Mesenchymal stem cell (in vitro differentiated cells and primary cell): Measurements from ENCODE around the gene ELOVL6.
A peak's percentile ranks its signal among the peaks of the same experiment; 100 is the strongest.

Experiments used
- DNase-seq: peaks from one replicate; pipeline ENCODE4 v3.0.0-alpha.2; 2013
- H2AFZ ChIP-seq: one replicate; pipeline ENCODE4 v1.6.1; 2013; ENCODE audit warnings: low read depth, mild to moderate bottlenecking, control low read depth, inconsistent platforms, low read length, moderate library complexity
- H2AK5ac ChIP-seq: 2 replicates; pipeline ENCODE4 v1.6.1; 2013; ENCODE audit warnings: low read length, moderate library complexity, mild to moderate bottlenecking, inconsistent platforms; ENCODE audit not compliant: severe bottlenecking
- H2BK120ac ChIP-seq: one replicate; pipeline ENCODE4 v1.6.1; 2013; ENCODE audit warnings: low read depth, mild to moderate bottlenecking, inconsistent platforms, low read length, moderate library complexity
- H2BK12ac ChIP-seq, 2 experiments: one replicate each; pipeline ENCODE4 v1.6.1; 2013; ENCODE audit warnings: inconsistent platforms in 2 of 2, low read length in 2 of 2, mild to moderate bottlenecking in 2 of 2, moderate library complexity in 2 of 2, control low read depth in 1 of 2
- H2BK15ac ChIP-seq: one replicate; pipeline ENCODE4 v1.6.1; 2013; ENCODE audit warnings: mild to moderate bottlenecking, low read depth, inconsistent platforms; ENCODE audit not compliant: poor library complexity, severe bottlenecking
- H2BK5ac ChIP-seq: 2 replicates; pipeline ENCODE4 v1.6.1; 2013; ENCODE audit warnings: low read depth, mild to moderate bottlenecking, low read length, control low read depth, inconsistent platforms; ENCODE audit not compliant: poor library complexity, severe bottlenecking
- H3K14ac ChIP-seq, 2 experiments: one replicate each; pipeline ENCODE4 v1.6.1; 2013; ENCODE audit warnings: inconsistent platforms in 2 of 2, low read length in 2 of 2, control low read depth in 1 of 2, mild to moderate bottlenecking in 1 of 2, moderate library complexity in 1 of 2
- H3K18ac ChIP-seq, 2 experiments: one replicate each; pipeline ENCODE4 v1.6.1; 2013; ENCODE audit warnings: inconsistent platforms in 2 of 2, low read length in 2 of 2, control low read depth in 1 of 2, low read depth in 1 of 2, mild to moderate bottlenecking in 1 of 2
- H3K23ac ChIP-seq, 2 experiments: one replicate each; pipeline ENCODE4 v1.6.1; 2013; ENCODE audit warnings: inconsistent platforms in 2 of 2, low read length in 2 of 2, mild to moderate bottlenecking in 2 of 2, moderate library complexity in 2 of 2, control low read depth in 1 of 2
- H3K27ac ChIP-seq: 2 replicates; pipeline ENCODE4 v1.5.1; 2013; ENCODE audit warnings: mild to moderate bottlenecking, moderate library complexity, low read length, control low read depth, inconsistent platforms; ENCODE audit not compliant: poor library complexity, severe bottlenecking
- H3K27me3 ChIP-seq, 2 experiments: 2 replicates each; pipeline versions ENCODE4 v1.6.1 to v1.7.0; 2013; ENCODE audit warnings: low read length in 2 of 2, mild to moderate bottlenecking in 2 of 2, moderate library complexity in 2 of 2, control low read depth in 1 of 2, inconsistent platforms in 1 of 2; ENCODE audit not compliant: control insufficient read depth in 1 of 2, insufficient read depth in 1 of 2
- H3K36me3 ChIP-seq, 2 experiments: 2 replicates each; pipeline versions ENCODE4 v1.6.1 to v1.7.0; 2013; ENCODE audit warnings: low read length in 2 of 2, control low read depth in 1 of 2, inconsistent platforms in 1 of 2, low read depth in 1 of 2, mild to moderate bottlenecking in 1 of 2; ENCODE audit not compliant: insufficient read depth in 2 of 2, control insufficient read depth in 1 of 2
- H3K4ac ChIP-seq, 2 experiments: one replicate each; pipeline ENCODE4 v1.6.1; 2013; ENCODE audit warnings: inconsistent platforms in 2 of 2, low read length in 2 of 2, mild to moderate bottlenecking in 2 of 2, moderate library complexity in 2 of 2, control low read depth in 1 of 2, low read depth in 1 of 2
- H3K4me1 ChIP-seq: 2 replicates; pipeline ENCODE4 v1.6.1; 2013; ENCODE audit warnings: low read depth, low read length, control low read depth; ENCODE audit not compliant: control insufficient read depth, insufficient read depth
- H3K4me2 ChIP-seq: 2 replicates; pipeline ENCODE4 v1.6.1; 2013; ENCODE audit warnings: low read length, mild to moderate bottlenecking, inconsistent platforms; ENCODE audit not compliant: poor library complexity, severe bottlenecking
- H3K4me3 ChIP-seq, 2 experiments: 2 replicates each; pipeline versions ENCODE4 v1.5.1 to v1.7.0; 2013; ENCODE audit warnings: low read length in 2 of 2, mild to moderate bottlenecking in 2 of 2, control low read depth in 1 of 2, low read depth in 1 of 2; ENCODE audit not compliant: insufficient read depth in 1 of 2
- H3K79me1 ChIP-seq: replicated peaks from 2 replicates; pipeline ENCODE4 v1.6.1; 2013; ENCODE audit warnings: mild to moderate bottlenecking, control low read depth, low read length, inconsistent platforms; ENCODE audit not compliant: poor library complexity, severe bottlenecking
- H3K9ac ChIP-seq: 2 replicates; pipeline ENCODE4 v1.7.0; 2013; ENCODE audit warnings: mild to moderate bottlenecking, low read length, moderate library complexity
- H3K9me3 ChIP-seq: 2 replicates; pipeline ENCODE4 v1.7.0; 2013; ENCODE audit warnings: mild to moderate bottlenecking, low read length; ENCODE audit not compliant: control insufficient read depth
- H4K8ac ChIP-seq: one replicate; pipeline ENCODE4 v1.6.1; 2013; ENCODE audit warnings: inconsistent platforms, mild to moderate bottlenecking, low read length, moderate library complexity
- H4K91ac ChIP-seq: one replicate; pipeline ENCODE4 v1.6.1; 2013; ENCODE audit warnings: mild to moderate bottlenecking, low read length, inconsistent platforms
- WGBS: methylation state at CpG from one replicate; pipeline ENCODE4 v1.1.7; 2013; ENCODE audit warnings: mixed read lengths; 5-methylcytosine and 5-hydroxymethylcytosine counted together

Gene ELOVL6

DNA sequence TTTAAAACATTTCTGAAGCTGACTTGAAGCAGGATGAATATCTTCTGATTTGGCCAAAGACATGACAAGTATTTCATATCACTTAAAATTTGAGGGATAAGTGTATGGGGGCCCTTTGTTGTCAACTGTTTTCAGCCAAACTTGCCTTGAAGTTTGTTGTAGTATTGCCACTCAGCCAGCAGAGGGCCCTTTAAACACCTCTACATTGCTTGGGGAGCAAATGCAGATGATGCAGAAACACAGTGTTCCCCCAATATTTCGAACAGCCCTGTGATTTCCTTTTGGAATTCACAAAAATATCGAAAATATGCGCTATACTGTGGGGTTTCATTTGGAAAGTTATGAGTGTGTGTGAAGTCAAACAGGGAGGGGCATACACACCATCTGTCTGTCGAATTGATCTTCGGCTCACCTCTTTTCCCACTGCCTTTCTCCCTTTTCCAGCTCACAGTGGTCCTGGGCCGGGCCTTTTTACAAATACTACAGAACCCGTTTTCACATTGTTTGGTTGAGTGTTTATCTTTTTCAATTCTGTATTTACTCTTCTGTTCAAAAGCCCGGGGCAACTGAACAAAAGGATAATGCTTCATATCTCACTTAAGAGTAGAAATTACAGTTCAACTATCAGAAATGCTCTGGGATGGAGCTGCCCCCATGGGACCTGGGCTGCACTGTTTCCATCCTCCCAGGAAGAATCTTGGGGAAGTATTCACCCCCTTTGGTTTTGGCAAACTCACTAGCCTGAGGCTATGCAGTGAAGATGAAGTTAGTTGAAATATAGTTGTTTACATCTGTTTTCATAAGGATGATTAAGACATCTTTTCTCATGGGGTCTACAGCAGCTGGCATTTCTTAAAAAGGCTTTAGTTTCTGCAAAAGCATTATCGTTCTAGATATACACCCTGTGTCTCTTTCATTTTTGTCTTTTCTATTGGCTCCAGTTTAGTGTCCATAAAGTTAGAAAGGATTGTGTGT, 148.2 kb downstream of the ELOVL6 start:
- H3K9ac ChIP-seq, result no peak overlapping the region
- no peak overlapping the region for H2AK5ac ChIP-seq
- H4K8ac ChIP-seq, result no peak overlapping the region
- H2BK15ac ChIP-seq, result no peak overlapping the region
- H4K91ac ChIP-seq, result no peak overlapping the region
- no peak overlapping the region for H2BK5ac ChIP-seq
- H2AFZ ChIP-seq, result no peak overlapping the region
- H3K36me3 ChIP-seq, result peaks cover 3 to 6% of the 10 kb centered on the region in 2 experiments
- no peak overlapping the region for H3K27ac ChIP-seq
- no peak overlapping the region for H3K23ac ChIP-seq
- no peaks in the 10 kb centered on the region for H3K4me1 ChIP-seq
- no peak overlapping the region for H3K14ac ChIP-seq
- H3K4me3 ChIP-seq, result no peak overlapping the region
- H3K18ac ChIP-seq, result no peak overlapping the region
- peak; percentile 59 for DNase-seq
- 69% methylated on average over 5 of the region's 9 CpGs for WGBS
- H3K9me3 ChIP-seq, result no peaks in the 10 kb centered on the region
- H2BK120ac ChIP-seq, result no peak overlapping the region
- no peak overlapping the region for H3K4me2 ChIP-seq
- no peak overlapping the region for H3K4ac ChIP-seq
- no peaks in the 10 kb centered on the region for H3K27me3 ChIP-seq
- H3K79me1 ChIP-seq, result no peaks in the 10 kb centered on the region
- H2BK12ac ChIP-seq, result no peak overlapping the region

DNA sequence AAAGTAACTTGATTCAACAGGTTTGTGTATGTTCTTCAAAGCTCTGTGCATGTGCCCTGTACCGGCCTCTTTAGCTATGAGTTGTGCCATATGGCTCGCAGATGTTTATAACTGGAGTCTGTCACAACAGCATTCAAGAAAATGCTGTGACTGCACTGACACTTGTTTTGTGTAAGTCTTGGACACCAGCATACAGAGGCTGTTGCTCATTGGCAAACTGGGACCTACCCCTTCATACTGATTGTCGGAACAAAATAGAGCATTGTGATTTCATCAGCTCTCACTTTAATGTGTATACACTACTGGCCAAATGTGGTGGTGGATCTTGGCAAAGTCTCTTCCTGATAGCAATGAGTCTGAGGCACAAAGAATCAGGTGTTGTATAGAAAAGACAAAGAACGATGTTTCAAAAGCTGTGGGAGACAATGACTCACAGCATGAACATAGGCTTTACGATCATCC, 151.8 kb downstream of the ELOVL6 start:
- Histone ChIP-seq H2BK120ac (no peak overlapping the region), H3K27me3 (no peaks in the 10 kb centered on the region), H2BK5ac (no peak overlapping the region), H3K18ac (no peak overlapping the region), H2BK15ac (no peak overlapping the region), H3K79me1 (no peaks in the 10 kb centered on the region), H3K4me1 (peaks cover 10% of the 10 kb centered on the region), H3K9me3 (no peaks in the 10 kb centered on the region), H2AK5ac (no peak overlapping the region), H3K36me3 (peaks cover 3 to 6% of the 10 kb centered on the region in 2 experiments), H3K27ac (no peak overlapping the region), H3K9ac (no peak overlapping the region), H2BK12ac (no peak overlapping the region), H3K4ac (no peak overlapping the region), H2AFZ (no peak overlapping the region), H3K4me3 (no peak overlapping the region), H3K23ac (no peak overlapping the region), H4K8ac (no peak overlapping the region), H3K4me2 (no peak overlapping the region), H4K91ac (no peak overlapping the region), H3K14ac (no peak overlapping the region)
- DNase-seq, result peak; percentile 58
- WGBS, result 74% methylated on average over 5 of the region's 5 CpGs

GRCh38 chr4:110042545-110043517, 155.6 kb downstream of the ELOVL6 start:
- Histone ChIP-seq H2AK5ac (peak overlapping the region; percentile 72), H3K14ac (no peak overlapping the region), H2AFZ (no peak overlapping the region), H3K4me1 (peaks cover 10% of the 10 kb centered on the region), H3K27ac (no peak overlapping the region), H2BK12ac (no peak overlapping the region), H3K9me3 (no peaks in the 10 kb centered on the region), H2BK120ac (no peak overlapping the region), H2BK5ac (no peak overlapping the region), H3K9ac (peak overlapping the region; percentile 35), H3K4ac (no peak overlapping the region), H4K91ac (no peak overlapping the region), H3K4me3 (no peak overlapping the region), H4K8ac (no peak overlapping the region), H3K36me3 (no peaks in the 10 kb centered on the region), H3K23ac (no peak overlapping the region), H3K27me3 (no peaks in the 10 kb centered on the region), H2BK15ac (no peak overlapping the region), H3K4me2 (no peak overlapping the region), H3K79me1 (no peaks in the 10 kb centered on the region), H3K18ac (no peak overlapping the region)
- 67% methylated on average over 8 of the region's 13 CpGs for WGBS
- no peak for DNase-seq

GRCh38 chr4:110041735-110042134, 156.7 kb downstream of the ELOVL6 start:
- no peak overlapping the region for H2AFZ ChIP-seq
- H3K9me3 ChIP-seq, result no peaks in the 10 kb centered on the region
- no peak overlapping the region for H2BK5ac ChIP-seq
- H3K18ac ChIP-seq, result no peak overlapping the region
- no peak overlapping the region for H3K4ac ChIP-seq
- H3K36me3 ChIP-seq, result no peaks in the 10 kb centered on the region
- 29% methylated on average over 1 of the region's 1 CpG for WGBS
- H3K23ac ChIP-seq, result no peak overlapping the region
- no peak overlapping the region for H3K4me2 ChIP-seq
- H2BK12ac ChIP-seq, result no peak overlapping the region
- peaks cover 10% of the 10 kb centered on the region for H3K4me1 ChIP-seq
- no peak overlapping the region for H4K91ac ChIP-seq
- no peak for DNase-seq
- H3K27ac ChIP-seq, result no peak overlapping the region
- H3K9ac ChIP-seq, result no peak overlapping the region
- H2BK15ac ChIP-seq, result no peak overlapping the region
- H3K79me1 ChIP-seq, result no peaks in the 10 kb centered on the region
- no peaks in the 10 kb centered on the region for H3K27me3 ChIP-seq
- no peak overlapping the region for H3K4me3 ChIP-seq
- H2BK120ac ChIP-seq, result no peak overlapping the region
- no peak overlapping the region for H2AK5ac ChIP-seq
- no peak overlapping the region for H3K14ac ChIP-seq
- H4K8ac ChIP-seq, result no peak overlapping the region
